GM13977 (cell line): ENCODE data around the gene KNOP1.

ENCODE experiments used
- DNase-seq: peaks from one replicate; pipeline ENCODE4 v3.0.0; 2012; ENCODE audit warnings: low spot score
- in situ Hi-C: fragments of 300-500 bp; cut with MboI; formaldehyde crosslinking; loops from one replicate; pipeline ENCODE4 v1.12.0; 2022; ENCODE audit warnings: low sequenced_read_pairs, low pct_unique_long_range_greater_than_20kb, mixed read lengths, inconsistent platforms; ENCODE audit not compliant: unreplicated experiment
- TF ChIP-seq, protein P1 (sequence below): IDR thresholded peaks from 2 replicates; pipeline ENCODE4 v1.5.1; 2012; ENCODE audit warnings: mild to moderate bottlenecking, control low read depth; ENCODE audit not compliant: insufficient read depth; ENCODE audit errors: extremely low read depth, missing control alignments

Gene KNOP1

DNA sequence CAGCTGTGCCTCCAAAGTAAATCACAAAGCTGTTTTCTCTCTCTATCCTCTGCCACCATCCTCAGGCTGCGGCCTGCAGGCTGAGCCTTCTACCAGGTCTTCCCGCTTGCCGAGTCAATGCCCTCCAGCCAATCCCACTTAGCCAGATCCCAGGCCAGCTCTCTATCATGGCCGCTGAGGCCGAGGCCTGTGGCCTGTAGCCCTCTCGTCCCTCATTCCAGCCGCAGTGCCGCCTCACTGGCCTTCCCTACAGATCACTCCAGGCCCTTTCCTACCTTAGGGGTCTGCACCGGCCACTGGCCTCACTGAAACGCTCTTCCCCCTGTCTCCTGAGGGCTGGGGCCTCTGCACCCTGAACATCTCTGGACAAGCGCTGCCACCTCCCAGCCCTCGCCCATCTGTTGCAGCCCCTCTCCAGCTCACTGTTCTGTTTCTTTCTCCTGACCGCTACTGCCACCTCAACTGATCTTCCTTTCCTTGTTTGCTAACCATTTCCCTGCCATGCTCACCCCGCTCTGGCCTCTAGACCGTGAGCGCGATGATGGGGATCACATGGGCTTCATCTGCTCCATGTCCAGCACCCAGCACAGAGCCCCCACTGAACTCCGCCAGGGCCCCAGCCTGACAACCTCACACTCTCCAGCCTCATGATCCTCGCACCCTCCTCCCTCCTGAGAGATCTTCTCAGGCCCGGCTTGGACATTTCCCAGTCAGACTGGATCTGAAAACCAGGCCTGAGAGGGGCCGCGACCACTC, 8.5 kb downstream of the KNOP1 start:
- in situ Hi-C loops: no loop called here
- TF ChIP-seq, protein P1, sequence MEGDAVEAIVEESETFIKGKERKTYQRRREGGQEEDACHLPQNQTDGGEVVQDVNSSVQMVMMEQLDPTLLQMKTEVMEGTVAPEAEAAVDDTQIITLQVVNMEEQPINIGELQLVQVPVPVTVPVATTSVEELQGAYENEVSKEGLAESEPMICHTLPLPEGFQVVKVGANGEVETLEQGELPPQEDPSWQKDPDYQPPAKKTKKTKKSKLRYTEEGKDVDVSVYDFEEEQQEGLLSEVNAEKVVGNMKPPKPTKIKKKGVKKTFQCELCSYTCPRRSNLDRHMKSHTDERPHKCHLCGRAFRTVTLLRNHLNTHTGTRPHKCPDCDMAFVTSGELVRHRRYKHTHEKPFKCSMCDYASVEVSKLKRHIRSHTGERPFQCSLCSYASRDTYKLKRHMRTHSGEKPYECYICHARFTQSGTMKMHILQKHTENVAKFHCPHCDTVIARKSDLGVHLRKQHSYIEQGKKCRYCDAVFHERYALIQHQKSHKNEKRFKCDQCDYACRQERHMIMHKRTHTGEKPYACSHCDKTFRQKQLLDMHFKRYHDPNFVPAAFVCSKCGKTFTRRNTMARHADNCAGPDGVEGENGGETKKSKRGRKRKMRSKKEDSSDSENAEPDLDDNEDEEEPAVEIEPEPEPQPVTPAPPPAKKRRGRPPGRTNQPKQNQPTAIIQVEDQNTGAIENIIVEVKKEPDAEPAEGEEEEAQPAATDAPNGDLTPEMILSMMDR: no peak
- DNase-seq: no peak

DNA sequence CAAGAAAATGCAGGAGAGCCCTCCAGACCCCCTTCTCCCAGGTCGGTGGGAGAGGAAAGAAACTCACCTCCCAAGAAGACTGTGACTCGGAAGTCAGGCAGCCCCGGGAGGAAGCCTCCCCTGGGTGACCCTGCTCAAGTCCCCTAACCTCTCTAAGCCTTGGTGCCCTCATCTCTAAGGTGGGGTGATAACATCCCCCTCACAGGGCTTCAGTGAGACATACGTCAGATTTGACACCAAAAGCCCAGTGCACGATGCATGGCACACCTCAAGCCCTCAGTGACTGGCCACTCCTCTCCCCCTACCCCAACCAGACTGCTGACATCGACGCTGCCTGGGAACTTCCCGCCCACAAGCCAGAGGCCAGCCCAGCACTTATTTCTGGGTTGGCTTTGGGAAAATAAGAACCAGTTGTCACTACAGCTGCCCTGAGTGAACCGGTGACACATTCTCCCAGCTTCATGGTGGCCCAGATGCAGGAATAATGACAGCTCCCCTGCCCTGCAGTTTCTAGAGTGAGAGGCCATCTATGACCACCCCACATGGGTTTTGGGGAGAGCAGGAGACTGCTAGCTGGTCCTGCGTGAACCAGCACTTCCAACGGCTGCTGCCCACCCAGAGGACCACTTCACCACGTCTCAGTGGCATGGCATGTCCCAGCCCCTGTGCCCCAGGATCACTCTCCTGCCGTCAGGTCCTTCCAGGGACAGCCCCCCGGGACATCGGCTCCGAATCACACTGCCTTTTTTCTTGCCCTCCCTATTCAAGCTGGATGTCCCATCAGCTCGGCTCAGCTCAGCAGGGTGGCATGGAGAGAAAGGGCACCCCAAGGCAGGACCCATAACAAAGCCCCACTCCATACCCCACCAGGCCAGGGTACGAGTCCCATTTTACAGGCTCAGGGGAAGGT, 9.5 kb downstream of the KNOP1 start:
- in situ Hi-C loops: no loop called here
- TF ChIP-seq, protein P1: no peak
- no peak for DNase-seq

DNA sequence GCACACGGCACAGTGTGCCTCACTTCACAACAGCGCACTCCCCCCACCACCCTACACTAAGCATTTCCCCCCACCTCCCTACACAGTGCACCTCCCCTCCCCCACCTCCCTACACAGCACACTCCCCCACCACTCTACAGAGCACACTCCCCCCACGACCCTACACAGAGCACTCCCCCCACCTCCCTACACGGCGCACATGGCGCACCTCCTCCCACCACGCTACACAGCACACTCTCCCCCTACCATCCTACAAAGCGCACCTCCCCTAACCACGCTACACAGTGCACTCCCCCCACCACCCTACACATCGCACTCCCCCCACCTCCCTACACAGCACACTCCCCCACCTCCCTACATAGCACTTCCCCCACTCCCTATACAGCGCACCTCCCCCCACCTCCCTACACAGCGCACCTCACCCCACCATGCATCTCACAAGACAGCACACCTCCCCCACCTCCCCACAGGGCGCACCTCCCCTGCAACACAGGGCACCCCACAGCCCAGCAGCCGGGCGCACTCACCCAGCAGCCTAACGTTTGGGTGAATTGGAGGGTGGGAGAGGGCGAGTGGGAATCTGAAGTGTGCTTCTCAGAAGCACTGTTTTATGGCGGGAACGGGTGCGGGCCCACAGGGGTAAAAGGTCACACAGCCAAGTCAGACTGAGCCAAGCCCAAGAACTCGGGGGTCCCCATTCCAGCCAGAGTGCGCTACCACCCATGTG, 10.3 kb downstream of the KNOP1 start:
- TF ChIP-seq, protein P1: no peak
- no peak for DNase-seq
- in situ Hi-C loops: no loop called here

DNA sequence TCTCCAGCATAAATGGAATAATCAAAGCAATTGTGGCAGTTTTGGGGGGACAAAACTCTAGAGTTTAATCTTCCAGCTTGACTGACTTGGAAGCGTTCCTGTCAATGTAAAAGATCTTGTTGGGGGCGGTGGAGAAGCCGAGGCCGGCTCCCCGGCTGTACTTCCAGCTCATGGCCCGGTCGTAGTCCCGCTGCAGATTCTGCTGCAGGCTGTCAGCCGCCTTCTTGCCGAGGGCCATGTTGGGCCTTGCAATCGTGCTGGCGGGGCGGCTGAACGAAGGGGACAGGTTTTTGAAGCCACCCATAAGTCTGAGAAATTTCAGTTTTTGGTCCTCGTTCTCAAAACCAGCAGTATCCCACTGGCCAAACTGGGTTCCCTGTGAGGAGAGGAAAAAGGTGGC, 11.2 kb downstream of the KNOP1 start:
- in situ Hi-C loops: no loop called here
- TF ChIP-seq, protein P1: no peak
- no peak for DNase-seq

DNA sequence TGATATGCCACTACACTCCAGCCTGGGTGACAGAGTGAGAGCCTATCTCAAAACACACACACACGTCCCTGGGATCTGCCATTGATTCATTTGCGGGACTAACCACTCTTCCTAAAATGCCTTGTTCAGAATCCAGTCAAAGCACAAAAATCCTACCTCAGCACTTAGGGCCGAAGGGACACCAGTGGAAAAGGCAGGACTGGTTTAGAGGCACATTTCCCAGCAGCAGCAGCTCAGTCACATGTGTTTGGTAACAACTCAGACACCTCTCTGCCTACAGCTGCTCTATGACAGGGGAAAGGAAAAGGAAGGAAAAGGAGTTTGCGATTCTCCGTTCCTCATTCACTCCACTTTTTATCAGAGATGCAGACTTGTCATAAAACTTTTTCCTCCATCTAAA, 12.2 kb downstream of the KNOP1 start:
- in situ Hi-C loops: no loop called here
- TF ChIP-seq, protein P1: no peak
- DNase-seq: no peak

DNA sequence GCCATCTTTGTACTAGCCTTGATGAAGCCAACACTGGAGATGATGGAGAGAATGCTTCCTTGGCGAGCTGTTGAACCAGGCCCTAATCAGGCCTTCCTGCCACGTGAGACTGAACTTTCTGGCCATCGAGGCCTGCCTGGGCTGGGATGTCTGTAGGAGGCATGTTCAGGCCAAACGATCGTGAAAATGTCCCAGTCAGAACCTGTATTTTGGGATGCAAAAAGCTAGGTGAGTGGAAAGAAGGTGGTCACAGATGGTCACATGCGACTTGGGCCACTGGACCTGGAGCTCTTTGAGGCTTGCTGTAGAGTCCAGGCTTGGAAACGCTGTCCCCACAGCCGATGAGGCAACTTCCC, 12.9 kb downstream of the KNOP1 start:
- TF ChIP-seq, protein P1: no peak
- in situ Hi-C loops: no loop called here
- DNase-seq: no peak
